ENCODE data around the gene ELANE. TPM values are rescaled to one million over a fixed set of nuclear protein-coding genes. Genes with fewer than 3 reads are reported as not detected.

Gene ELANE
- total RNA-seq, 1 donor from 2014 or later = not detected

DNA sequence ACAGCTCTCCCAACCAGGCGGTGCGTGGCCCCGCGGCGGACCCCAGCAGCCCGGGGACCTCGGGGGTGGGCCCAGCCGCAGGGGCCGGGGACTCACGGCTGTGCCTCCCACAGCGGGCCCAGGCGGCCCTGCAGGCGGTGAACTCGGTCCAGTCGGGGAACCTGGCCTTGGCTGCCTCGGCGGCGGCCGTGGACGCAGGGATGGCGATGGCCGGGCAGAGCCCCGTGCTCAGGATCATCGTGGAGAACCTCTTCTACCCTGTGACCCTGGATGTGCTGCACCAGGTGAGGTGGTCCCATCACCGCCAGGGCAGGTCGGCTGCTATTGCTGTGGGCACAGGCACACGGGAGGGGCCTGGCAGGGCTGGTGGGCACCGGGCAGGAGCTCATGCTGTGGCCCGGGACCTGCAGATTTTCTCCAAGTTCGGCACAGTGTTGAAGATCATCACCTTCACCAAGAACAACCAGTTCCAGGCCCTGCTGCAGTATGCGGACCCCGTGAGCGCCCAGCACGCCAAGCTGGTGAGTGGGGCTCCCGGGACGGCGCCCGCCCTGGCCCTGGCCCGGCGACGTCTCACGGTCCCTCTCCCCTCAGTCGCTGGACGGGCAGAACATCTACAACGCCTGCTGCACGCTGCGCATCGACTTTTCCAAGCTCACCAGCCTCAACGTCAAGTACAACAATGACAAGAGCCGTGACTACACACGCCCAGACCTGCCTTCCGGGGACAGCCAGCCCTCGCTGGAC, 47.5 kb upstream of the ELANE start:
- Mint-ChIP-seq H3K27ac (ENCODE audit: unreplicated experiment) (no peak overlapping the region), H3K27me3 (ENCODE audit: unreplicated experiment) (peaks cover 41% of the 10 kb centered on the region), H3K9me3 (ENCODE audit: unreplicated experiment) (no peaks in the 10 kb centered on the region), H3K4me1 (ENCODE audit: unreplicated experiment) (peaks cover 33% of the 10 kb centered on the region), H3K36me3 (ENCODE audit: low read depth, unreplicated experiment) (peaks cover 34% of the 10 kb centered on the region), H3K4me3 (ENCODE audit: unreplicated experiment) (no peak overlapping the region)
- no peak for DNase-seq (ENCODE audit: low spot score)
- TF ChIP-seq, protein P1, sequence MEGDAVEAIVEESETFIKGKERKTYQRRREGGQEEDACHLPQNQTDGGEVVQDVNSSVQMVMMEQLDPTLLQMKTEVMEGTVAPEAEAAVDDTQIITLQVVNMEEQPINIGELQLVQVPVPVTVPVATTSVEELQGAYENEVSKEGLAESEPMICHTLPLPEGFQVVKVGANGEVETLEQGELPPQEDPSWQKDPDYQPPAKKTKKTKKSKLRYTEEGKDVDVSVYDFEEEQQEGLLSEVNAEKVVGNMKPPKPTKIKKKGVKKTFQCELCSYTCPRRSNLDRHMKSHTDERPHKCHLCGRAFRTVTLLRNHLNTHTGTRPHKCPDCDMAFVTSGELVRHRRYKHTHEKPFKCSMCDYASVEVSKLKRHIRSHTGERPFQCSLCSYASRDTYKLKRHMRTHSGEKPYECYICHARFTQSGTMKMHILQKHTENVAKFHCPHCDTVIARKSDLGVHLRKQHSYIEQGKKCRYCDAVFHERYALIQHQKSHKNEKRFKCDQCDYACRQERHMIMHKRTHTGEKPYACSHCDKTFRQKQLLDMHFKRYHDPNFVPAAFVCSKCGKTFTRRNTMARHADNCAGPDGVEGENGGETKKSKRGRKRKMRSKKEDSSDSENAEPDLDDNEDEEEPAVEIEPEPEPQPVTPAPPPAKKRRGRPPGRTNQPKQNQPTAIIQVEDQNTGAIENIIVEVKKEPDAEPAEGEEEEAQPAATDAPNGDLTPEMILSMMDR (IDR thresholded peaks at IDR 0.05; ENCODE audit: unreplicated experiment) = no peak

DNA sequence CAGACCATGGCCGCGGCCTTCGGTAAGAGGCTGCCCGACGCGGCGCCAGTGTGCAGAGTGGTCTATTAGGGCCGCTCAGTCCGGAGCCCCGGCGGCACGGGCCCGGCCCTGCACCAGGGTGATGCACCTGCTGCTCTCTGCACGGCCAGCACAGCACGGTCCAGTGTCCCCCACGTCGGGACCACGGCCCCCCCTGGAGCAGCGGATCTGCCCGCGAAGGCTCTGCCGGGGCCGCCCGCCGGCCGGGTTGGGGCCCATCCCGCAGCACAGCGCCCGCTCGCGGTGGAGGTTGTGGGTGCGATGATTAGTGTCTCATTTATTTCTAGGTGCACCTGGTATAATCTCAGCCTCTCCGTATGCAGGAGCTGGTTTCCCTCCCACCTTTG, 46.9 kb upstream of the ELANE start:
- H3K36me3 Mint-ChIP-seq (ENCODE audit: low read depth, unreplicated experiment) = peaks cover 36% of the 10 kb centered on the region
- no peak overlapping the region for H3K27ac Mint-ChIP-seq (ENCODE audit: unreplicated experiment)
- H3K4me3 Mint-ChIP-seq (ENCODE audit: unreplicated experiment) = no peak overlapping the region

DNA sequence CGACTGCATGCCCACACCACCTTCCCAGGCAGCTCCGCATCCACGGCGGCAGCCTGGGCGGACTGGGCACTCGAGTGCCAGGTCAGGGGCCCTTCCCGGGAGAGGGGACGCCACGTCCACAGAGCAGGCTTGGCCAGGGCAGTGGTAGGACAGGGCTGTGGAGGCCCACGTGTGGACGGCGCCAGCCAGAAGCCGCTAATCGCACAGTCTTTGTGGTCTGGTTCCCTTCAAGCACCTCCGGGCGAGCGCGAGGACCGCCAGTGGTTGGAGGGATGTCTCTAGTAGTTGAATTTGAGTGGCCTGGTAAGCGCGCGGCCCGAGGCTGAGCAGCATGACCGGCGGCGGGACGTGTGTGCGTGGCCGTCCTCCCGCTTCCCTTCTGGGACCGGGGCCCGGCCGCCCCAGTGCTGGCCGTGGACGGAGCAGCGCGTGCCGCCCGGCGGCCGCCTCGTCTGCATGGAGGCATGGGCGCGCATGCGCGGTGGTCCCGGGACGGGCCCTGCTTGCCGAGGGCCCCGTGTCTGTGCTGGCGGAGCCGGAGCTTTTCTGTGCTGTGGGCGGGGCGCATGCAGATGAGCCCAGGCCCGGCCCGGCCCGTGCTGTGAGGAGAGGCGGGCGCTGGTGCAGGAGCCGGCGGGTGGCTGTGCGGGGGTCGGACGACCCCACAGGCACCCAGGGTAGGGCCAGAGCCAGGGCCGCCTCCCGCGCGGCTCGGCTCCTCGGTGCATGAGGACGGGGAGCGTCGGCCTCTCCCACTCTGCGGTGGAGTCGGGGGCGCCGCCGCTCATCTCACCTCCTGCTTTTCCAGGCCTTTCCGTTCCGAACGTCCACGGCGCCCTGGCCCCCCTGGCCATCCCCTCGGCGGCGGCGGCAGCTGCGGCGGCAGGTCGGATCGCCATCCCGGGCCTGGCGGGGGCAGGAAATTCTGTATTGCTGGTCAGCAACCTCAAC, 46.2 kb upstream of the ELANE start:
- no peak overlapping the region for H3K4me3 Mint-ChIP-seq (ENCODE audit: unreplicated experiment)
- no peak overlapping the region for H3K27ac Mint-ChIP-seq (ENCODE audit: unreplicated experiment)
- H3K9me3 Mint-ChIP-seq (ENCODE audit: unreplicated experiment) = no peaks in the 10 kb centered on the region
- H3K27me3 Mint-ChIP-seq (ENCODE audit: unreplicated experiment) = peaks cover 39% of the 10 kb centered on the region
- TF ChIP-seq, protein P1 (IDR thresholded peaks at IDR 0.05; ENCODE audit: unreplicated experiment) = no peak
- peaks cover 33% of the 10 kb centered on the region for H3K36me3 Mint-ChIP-seq (ENCODE audit: low read depth, unreplicated experiment)
- peaks cover 23% of the 10 kb centered on the region for H3K4me1 Mint-ChIP-seq (ENCODE audit: unreplicated experiment)
- DNase-seq (ENCODE audit: low spot score) = no peak

More for the DNA sequence above, 46.9 kb upstream of the ELANE start:
- Mint-ChIP-seq H3K27me3 (ENCODE audit: unreplicated experiment) (peaks cover 41% of the 10 kb centered on the region), H3K9me3 (ENCODE audit: unreplicated experiment) (no peaks in the 10 kb centered on the region), H3K4me1 (ENCODE audit: unreplicated experiment) (peaks cover 28% of the 10 kb centered on the region)
- no peak for DNase-seq (ENCODE audit: low spot score)
- TF ChIP-seq, protein P1 (IDR thresholded peaks at IDR 0.05; ENCODE audit: unreplicated experiment) = no peak

DNA sequence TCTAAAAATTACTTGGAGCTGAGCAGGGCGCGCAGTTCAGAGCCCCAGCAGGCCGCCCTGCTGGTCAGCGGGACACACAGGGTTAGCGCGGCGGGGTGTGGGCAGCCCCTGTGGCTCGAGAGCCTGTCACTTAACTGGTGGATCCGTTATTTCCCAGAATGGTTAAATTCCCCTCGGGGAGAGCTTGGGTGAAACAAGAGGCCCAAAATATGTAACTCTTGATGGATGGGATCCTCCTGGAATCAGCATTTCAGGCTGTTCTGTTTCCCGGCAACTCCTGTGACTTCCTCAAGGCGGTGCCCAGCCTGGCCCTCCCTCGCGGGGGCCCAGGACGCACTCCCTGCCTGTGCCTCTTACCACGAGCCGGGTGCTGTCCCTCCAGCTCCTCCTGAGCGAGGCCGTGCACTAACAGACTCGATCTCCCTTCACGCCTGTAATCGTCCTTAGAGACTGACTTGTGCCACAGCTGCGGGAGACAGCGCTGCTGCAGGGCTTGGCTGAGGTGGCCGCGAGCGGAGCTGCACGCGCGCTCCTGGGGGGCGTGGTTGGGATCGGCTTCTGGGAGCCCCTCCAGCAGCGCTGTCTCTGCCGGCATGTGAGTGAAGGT, 45.2 kb upstream of the ELANE start:
- DNase-seq (ENCODE audit: low spot score) = no peak
- H3K27ac Mint-ChIP-seq (ENCODE audit: unreplicated experiment) = peak overlapping the region; percentile 68

More for the DNA sequence above, 45.2 kb upstream of the ELANE start:
- Mint-ChIP-seq H3K4me1 (ENCODE audit: unreplicated experiment) (peaks cover 17% of the 10 kb centered on the region), H3K4me3 (ENCODE audit: unreplicated experiment) (peak overlapping the region; percentile 82), H3K36me3 (ENCODE audit: low read depth, unreplicated experiment) (peaks cover 33% of the 10 kb centered on the region), H3K27me3 (ENCODE audit: unreplicated experiment) (peaks cover 38% of the 10 kb centered on the region), H3K9me3 (ENCODE audit: unreplicated experiment) (no peaks in the 10 kb centered on the region)
- TF ChIP-seq, protein P1 (IDR thresholded peaks at IDR 0.05; ENCODE audit: unreplicated experiment) = no peak
